OCI-LY3 (cell line): ENCODE results near the gene NFYA.

ENCODE experiments used
- H2AFZ ChIP-seq: fragments of 200-600, 300-600 bp; shearing (Covaris generic); 2 replicates; pipeline ENCODE4 v1.6.0; 2014; ENCODE audit warnings: antibody characterized with exemption, low read depth, low read length
- H3K27ac ChIP-seq: fragments of 200-600, 300-600 bp; sonication (generic); 2 replicates; pipeline ENCODE4 v1.5.1; 2014; ENCODE audit warnings: mild to moderate bottlenecking, low read length, moderate library complexity, mixed read lengths
- H3K27me3 ChIP-seq: fragments of 200-600, 300-600 bp; sonication (generic); 2 replicates; pipeline ENCODE4 v1.6.1; 2014; ENCODE audit warnings: low read depth, low read length, mixed read lengths
- H3K36me3 ChIP-seq: fragments of 200-600, 300-600 bp; sonication (generic); replicated peaks from 2 replicates; pipeline ENCODE3; 2014; ENCODE audit warnings: low read depth, low read length, mixed read lengths
- H3K4me1 ChIP-seq: fragments of 300-600, 200-600 bp; sonication (generic); 2 replicates; pipeline ENCODE4 v1.6.1; 2014; ENCODE audit warnings: low read length, mixed read lengths
- H3K4me2 ChIP-seq: fragments of 200-600, 300-600 bp; sonication (generic); 2 replicates; pipeline ENCODE4 v1.6.1; 2014; ENCODE audit warnings: low read length, mixed read lengths
- H3K4me3 ChIP-seq: fragments of 300-600, 200-600 bp; sonication (generic); 2 replicates; pipeline ENCODE4 v1.5.1; 2014; ENCODE audit warnings: antibody characterized with exemption, mild to moderate bottlenecking, low read length, moderate library complexity
- H3K79me2 ChIP-seq: fragments of 300-600, 200-600 bp; shearing (Covaris generic); 2 replicates; pipeline ENCODE4 v1.6.1; 2014; ENCODE audit warnings: mild to moderate bottlenecking, low read length, mixed read lengths
- H3K9ac ChIP-seq: fragments of 300-600, 200-600 bp; shearing (Covaris generic); 2 replicates; pipeline ENCODE4 v1.6.0; 2014; ENCODE audit warnings: mild to moderate bottlenecking, low read length, moderate library complexity
- H3K9me3 ChIP-seq: fragments of 200-600, 300-600 bp; shearing (Covaris generic); 2 replicates; pipeline ENCODE4 v1.6.1; 2014; ENCODE audit warnings: low read length, mixed read lengths; ENCODE audit not compliant: insufficient read depth
- H4K20me1 ChIP-seq: fragments of 200-600, 300-600 bp; sonication (generic); 2 replicates; pipeline ENCODE4 v1.6.1; 2016; ENCODE audit warnings: low read length, mixed read lengths; ENCODE audit not compliant: insufficient read depth
- CTCF ChIP-seq: fragments of 200-600, 300-600 bp; sonication (generic); IDR thresholded peaks from 2 replicates; pipeline ENCODE4 v1.5.1; 2014; ENCODE audit warnings: antibody characterized with exemption, low read length, low read depth
- EZH2phosphoT487 ChIP-seq: fragments of 200-600 bp; shearing (Covaris generic); IDR thresholded peaks from 2 replicates; pipeline ENCODE4 v1.6.1; 2018; ENCODE audit warnings: antibody characterized with exemption, mixed run types, low read depth

NFYA gene

GRCh38 chr6:41080621-41081020 is 7.8 kb downstream of the NFYA start:
- Histone ChIP-seq H3K4me3 (no peak overlapping the region), H4K20me1 (peaks cover 27% of the 10 kb centered on the region), H3K27ac (no peak overlapping the region), H3K36me3 (peaks cover 49% of the 10 kb centered on the region), H3K79me2 (peaks cover 59% of the 10 kb centered on the region), H3K4me2 (no peak overlapping the region), H2AFZ (no peak overlapping the region), H3K27me3 (no peaks in the 10 kb centered on the region), H3K9me3 (no peaks in the 10 kb centered on the region), H3K4me1 (peaks cover 7% of the 10 kb centered on the region; the same call in 1 of the 2 replicates), H3K9ac (no peak overlapping the region)
- TF ChIP-seq EZH2phosphoT487: no peak
- no peak for TF ChIP-seq CTCF

- Histone ChIP-seq H3K9me3 (no peaks in the 10 kb centered on the region), H3K79me2 (peaks cover 38% of the 10 kb centered on the region), H3K27me3 (no peaks in the 10 kb centered on the region), H3K27ac (no peak overlapping the region), H3K4me3 (no peak overlapping the region), H2AFZ (no peak overlapping the region), H3K4me2 (no peak overlapping the region), H3K4me1 (no peaks in the 10 kb centered on the region), H3K9ac (no peak overlapping the region), H3K36me3 (peaks cover 63% of the 10 kb centered on the region), H4K20me1 (peaks cover 9% of the 10 kb centered on the region; the same call in 1 of the 2 replicates)
- TF ChIP-seq CTCF: no peak
- TF ChIP-seq EZH2phosphoT487: no peak
Measured at GRCh38 chr6:41083072-41083471, 10.3 kb downstream of the NFYA start.

- Histone ChIP-seq H3K9ac (no peak overlapping the region), H4K20me1 (peaks cover 9% of the 10 kb centered on the region; the same call in 1 of the 2 replicates), H3K4me2 (no peak overlapping the region), H2AFZ (no peak overlapping the region), H3K27me3 (no peaks in the 10 kb centered on the region), H3K36me3 (peaks cover 53% of the 10 kb centered on the region), H3K79me2 (peaks cover 19% of the 10 kb centered on the region; the same call in 1 of the 2 replicates), H3K4me3 (no peak overlapping the region), H3K27ac (no peak overlapping the region), H3K4me1 (no peaks in the 10 kb centered on the region), H3K9me3 (no peaks in the 10 kb centered on the region)
- TF ChIP-seq EZH2phosphoT487: no peak
- TF ChIP-seq CTCF: no peak
Measured at GRCh38 chr6:41085182-41085581, 12.4 kb downstream of the NFYA start.

GRCh38 chr6:41088451-41088850 is 15.7 kb downstream of the NFYA start:
- no peak for TF ChIP-seq CTCF
- TF ChIP-seq EZH2phosphoT487: no peak
- H3K36me3 ChIP-seq: peaks cover 61% of the 10 kb centered on the region

More at GRCh38 chr6:41088451-41088850, 15.7 kb downstream of the NFYA start:
- Histone ChIP-seq H3K4me2 (no peak overlapping the region), H3K4me1 (no peaks in the 10 kb centered on the region), H3K9ac (no peak overlapping the region), H3K27me3 (no peaks in the 10 kb centered on the region), H3K79me2 (peaks cover 4% of the 10 kb centered on the region; the same call in 1 of the 2 replicates), H3K27ac (no peak overlapping the region), H2AFZ (no peak overlapping the region), H3K4me3 (no peak overlapping the region), H3K9me3 (no peaks in the 10 kb centered on the region), H4K20me1 (peaks cover 3% of the 10 kb centered on the region; the same call in 1 of the 2 replicates)
